Lung microvascular endothelial cell (primary cell): ENCODE data around the gene SYNM. TPM values are rescaled to one million over a fixed set of nuclear protein-coding genes. Genes with fewer than 3 reads are reported as not detected.

Experiments
- total RNA-seq: library from RNA; depleted of rRNA; stranded (reverse); fragments of >200 nt; gene quantifications from 2 replicates; pipeline ENCODE4 v1.2.1, GENCODE V29; 2014

Gene SYNM
- total RNA-seq, 1 donor from 2014 or later = 62.7 TPM

Other genes starting within 250 kb of the SYNM start
- gene PGPEP1L, start 97.3 kb upstream of the SYNM start, total RNA-seq = not detected in 2 replicates
- 15.3 and 17.1 TPM in 2 replicates for gene TTC23, start 144.5 kb downstream of the SYNM start, total RNA-seq
- 6.8 and 10.5 TPM in 2 replicates for gene LRRC28, start 146.4 kb downstream of the SYNM start, total RNA-seq